ENCODE results near the gene PYGM. TPM values are rescaled to one million over a fixed set of nuclear protein-coding genes. Genes with fewer than 3 reads are reported as not detected.

Gene PYGM
- total and polyA plus RNA-seq, 2 experiments from 2014 or later, result 1.5 to 3.9 TPM

DNA sequence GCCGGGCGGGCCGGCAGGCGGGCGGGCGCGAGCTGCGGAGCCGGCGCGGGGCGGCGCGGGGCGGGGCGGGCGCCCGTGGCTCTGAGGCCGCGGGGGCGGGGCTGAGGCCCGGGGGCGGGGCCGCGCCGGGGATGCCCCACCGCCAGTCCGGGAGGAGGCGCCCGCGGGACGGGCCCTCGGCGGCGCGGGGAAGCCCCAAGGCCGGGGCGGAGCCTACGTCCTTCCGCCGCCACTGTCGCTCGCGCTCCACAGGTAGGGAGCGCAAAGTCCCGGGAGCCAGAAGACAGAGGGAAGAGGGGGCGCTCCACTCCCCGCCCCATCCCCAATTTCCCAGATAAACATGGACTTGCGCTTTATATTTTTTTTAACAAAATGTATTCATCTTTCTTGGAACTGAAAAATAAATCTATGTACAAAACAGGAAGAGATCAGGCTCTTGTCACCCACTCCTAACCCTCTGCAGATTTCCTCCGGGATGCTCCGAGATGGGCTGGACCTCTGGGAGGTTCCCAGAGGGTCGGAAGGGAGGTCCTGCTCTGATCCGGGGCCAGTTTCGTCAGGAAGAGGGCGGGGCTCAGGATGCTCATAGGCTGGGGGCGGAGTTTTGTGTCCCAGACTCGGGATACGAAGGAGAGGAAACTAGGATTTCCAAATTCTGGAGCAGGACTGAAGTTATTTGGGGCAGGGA, 43.5 kb upstream of the PYGM start, which contains the start of gene MAP4K2:
MAP4K2 (minus strand) TSS at position 57 of the 688 bp plus-strand sequence. CDS start 65 bp downstream, outside the sequence.
- peaks cover 10% of the 10 kb centered on the region for H3K27me3 Mint-ChIP-seq (ENCODE audit: insufficient read depth, low read depth, poor library complexity)
- Histone ChIP-seq H3K9me2 (ENCODE audit: insufficient read depth) (no peaks in the 10 kb centered on the region), H3K79me2 (replicated peaks; ENCODE audit: insufficient read depth) (no peaks in the 10 kb centered on the region), H3K27me3 (ENCODE audit: insufficient read depth) (no peaks in the 10 kb centered on the region), H3K4me2 (peak within 1 kb of the TSS; percentile 84), H3K4me1 (ENCODE audit: insufficient read depth) (peaks cover 4% of the 10 kb centered on the region; the same call in 1 of the 2 replicates), H3F3A (replicated peaks; ENCODE audit: low read depth) (peaks cover 8% of the 10 kb centered on the region; the same call in 1 of the 2 replicates), H3K27ac (ENCODE audit: low read depth) (peak within 1 kb of the TSS; percentile 93), H3K36me3 (ENCODE audit: insufficient read depth) (no peaks in the 10 kb centered on the region), H2AFZ (peak within 1 kb of the TSS; percentile 76), H4K20me1 (replicated peaks; ENCODE audit: insufficient read depth) (0 out of 2 replicates have a peak, but pooled peaks cover 6% of the 10 kb centered on the region), H3K4me3 (peak within 1 kb of the TSS; percentile 72)
- no peaks in the 10 kb centered on the region for H3K9me3 Mint-ChIP-seq
- H3K27ac Mint-ChIP-seq, result peak within 1 kb of the TSS; percentile 93
- ATAC-seq (peak; percentile 86), DNase-seq (ENCODE audit: low spot score) (peak; percentile 98)
- H3K36me3 Mint-ChIP-seq (ENCODE audit: low read depth), result peaks cover 21% of the 10 kb centered on the region
- TF ChIP-seq EZH2 (IDR thresholded peaks at IDR 0.05; ENCODE audit: low read depth, unreplicated experiment) (no peak), POLR2AphosphoS5 (IDR thresholded peaks at IDR 0.05; ENCODE audit: low read depth) (peak; percentile 69)
- TF ChIP-seq, protein P1, sequence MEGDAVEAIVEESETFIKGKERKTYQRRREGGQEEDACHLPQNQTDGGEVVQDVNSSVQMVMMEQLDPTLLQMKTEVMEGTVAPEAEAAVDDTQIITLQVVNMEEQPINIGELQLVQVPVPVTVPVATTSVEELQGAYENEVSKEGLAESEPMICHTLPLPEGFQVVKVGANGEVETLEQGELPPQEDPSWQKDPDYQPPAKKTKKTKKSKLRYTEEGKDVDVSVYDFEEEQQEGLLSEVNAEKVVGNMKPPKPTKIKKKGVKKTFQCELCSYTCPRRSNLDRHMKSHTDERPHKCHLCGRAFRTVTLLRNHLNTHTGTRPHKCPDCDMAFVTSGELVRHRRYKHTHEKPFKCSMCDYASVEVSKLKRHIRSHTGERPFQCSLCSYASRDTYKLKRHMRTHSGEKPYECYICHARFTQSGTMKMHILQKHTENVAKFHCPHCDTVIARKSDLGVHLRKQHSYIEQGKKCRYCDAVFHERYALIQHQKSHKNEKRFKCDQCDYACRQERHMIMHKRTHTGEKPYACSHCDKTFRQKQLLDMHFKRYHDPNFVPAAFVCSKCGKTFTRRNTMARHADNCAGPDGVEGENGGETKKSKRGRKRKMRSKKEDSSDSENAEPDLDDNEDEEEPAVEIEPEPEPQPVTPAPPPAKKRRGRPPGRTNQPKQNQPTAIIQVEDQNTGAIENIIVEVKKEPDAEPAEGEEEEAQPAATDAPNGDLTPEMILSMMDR (conservative IDR thresholded peaks at IDR 0.05; ENCODE audit: low read depth in 2 of 2), result peak; percentile 21 to 42; a peak in 2 of 4 replicates
- TF ChIP-seq, protein P2, sequence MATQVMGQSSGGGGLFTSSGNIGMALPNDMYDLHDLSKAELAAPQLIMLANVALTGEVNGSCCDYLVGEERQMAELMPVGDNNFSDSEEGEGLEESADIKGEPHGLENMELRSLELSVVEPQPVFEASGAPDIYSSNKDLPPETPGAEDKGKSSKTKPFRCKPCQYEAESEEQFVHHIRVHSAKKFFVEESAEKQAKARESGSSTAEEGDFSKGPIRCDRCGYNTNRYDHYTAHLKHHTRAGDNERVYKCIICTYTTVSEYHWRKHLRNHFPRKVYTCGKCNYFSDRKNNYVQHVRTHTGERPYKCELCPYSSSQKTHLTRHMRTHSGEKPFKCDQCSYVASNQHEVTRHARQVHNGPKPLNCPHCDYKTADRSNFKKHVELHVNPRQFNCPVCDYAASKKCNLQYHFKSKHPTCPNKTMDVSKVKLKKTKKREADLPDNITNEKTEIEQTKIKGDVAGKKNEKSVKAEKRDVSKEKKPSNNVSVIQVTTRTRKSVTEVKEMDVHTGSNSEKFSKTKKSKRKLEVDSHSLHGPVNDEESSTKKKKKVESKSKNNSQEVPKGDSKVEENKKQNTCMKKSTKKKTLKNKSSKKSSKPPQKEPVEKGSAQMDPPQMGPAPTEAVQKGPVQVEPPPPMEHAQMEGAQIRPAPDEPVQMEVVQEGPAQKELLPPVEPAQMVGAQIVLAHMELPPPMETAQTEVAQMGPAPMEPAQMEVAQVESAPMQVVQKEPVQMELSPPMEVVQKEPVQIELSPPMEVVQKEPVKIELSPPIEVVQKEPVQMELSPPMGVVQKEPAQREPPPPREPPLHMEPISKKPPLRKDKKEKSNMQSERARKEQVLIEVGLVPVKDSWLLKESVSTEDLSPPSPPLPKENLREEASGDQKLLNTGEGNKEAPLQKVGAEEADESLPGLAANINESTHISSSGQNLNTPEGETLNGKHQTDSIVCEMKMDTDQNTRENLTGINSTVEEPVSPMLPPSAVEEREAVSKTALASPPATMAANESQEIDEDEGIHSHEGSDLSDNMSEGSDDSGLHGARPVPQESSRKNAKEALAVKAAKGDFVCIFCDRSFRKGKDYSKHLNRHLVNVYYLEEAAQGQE (IDR thresholded peaks at IDR 0.05; ENCODE audit: unreplicated experiment), result no peak
- peaks cover 14% of the 10 kb centered on the region for H3K4me1 Mint-ChIP-seq
- peak within 1 kb of the TSS; percentile 78 for H3K4me3 Mint-ChIP-seq

DNA sequence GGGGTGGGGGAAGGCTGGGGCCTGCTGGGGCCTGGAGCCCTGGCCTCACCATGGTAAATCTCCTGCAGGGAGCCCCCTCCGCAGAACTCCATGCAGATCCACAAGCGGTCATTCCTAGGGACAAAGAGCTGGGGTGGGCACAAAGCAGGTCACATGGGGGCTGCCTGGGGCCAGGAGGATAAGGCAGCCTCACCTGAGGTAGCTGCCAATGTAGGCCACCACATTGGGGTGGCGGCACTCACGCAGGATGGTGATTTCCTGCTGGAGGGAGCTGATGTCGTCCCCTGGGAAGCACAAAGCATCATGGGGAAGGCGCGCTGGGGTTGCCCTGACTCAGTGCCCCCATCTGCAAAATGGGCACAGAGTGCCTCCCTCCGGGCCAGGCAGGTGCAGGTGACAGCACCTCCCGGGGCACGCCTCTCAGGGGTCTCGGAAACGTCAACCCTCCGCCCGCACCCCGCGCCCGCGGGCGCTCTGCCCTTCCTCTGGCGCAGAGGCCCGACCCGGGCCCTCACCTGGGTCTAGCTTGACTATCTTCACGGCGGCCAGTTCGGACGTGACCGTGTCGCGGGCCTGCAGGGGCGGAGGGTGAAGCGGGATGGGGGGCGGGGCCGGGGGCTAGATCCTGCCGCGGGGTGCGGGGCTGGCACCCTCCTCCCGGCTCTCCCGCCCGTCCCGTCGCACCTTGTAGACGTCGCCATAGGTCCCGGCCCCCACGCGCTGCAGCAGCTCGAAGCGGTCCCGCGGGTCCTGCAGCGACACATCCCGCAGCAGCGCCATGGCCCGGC, 42.8 kb upstream of the PYGM start:
- Mint-ChIP-seq H3K9me3 (no peaks in the 10 kb centered on the region), H3K27ac (no peak overlapping the region), H3K4me1 (peaks cover 14% of the 10 kb centered on the region), H3K4me3 (peak overlapping the region; percentile 69), H3K27me3 (ENCODE audit: insufficient read depth, low read depth, poor library complexity) (peaks cover 10% of the 10 kb centered on the region), H3K36me3 (ENCODE audit: low read depth) (peaks cover 17% of the 10 kb centered on the region)
- H3F3A ChIP-seq (replicated peaks; ENCODE audit: low read depth), result peaks cover 8% of the 10 kb centered on the region; the same call in 1 of the 2 replicates
- ATAC-seq (peak; percentile 5; the same call in 2 of the 3 replicates), DNase-seq (ENCODE audit: low spot score) (peak; percentile 17)
- H3K4me3 ChIP-seq, result peak overlapping the region; percentile 65
- no peaks in the 10 kb centered on the region for H3K79me2 ChIP-seq (replicated peaks; ENCODE audit: insufficient read depth)
- 0 out of 2 replicates have a peak, but pooled peaks have one; percentile 4 for TF ChIP-seq CREB1 (CRISPR knock-in tag; IDR thresholded peaks at IDR 0.05; ENCODE audit: low read depth)
- no peak for TF ChIP-seq NANOG (IDR thresholded peaks at IDR 0.05; ENCODE audit: borderline replicate concordance)
- peak overlapping the region; percentile 78 for H3K4me2 ChIP-seq
- H3K27ac ChIP-seq (ENCODE audit: low read depth), result no peak overlapping the region
- no peaks in the 10 kb centered on the region for H3K9me2 ChIP-seq (ENCODE audit: insufficient read depth)
- peak overlapping the region; percentile 76 for H2AFZ ChIP-seq
- no peaks in the 10 kb centered on the region for H3K36me3 ChIP-seq (ENCODE audit: insufficient read depth)
- peaks cover 4% of the 10 kb centered on the region; the same call in 1 of the 2 replicates for H3K4me1 ChIP-seq (ENCODE audit: insufficient read depth)
- H3K27me3 ChIP-seq (ENCODE audit: insufficient read depth), result no peaks in the 10 kb centered on the region
- 0 out of 2 replicates have a peak, but pooled peaks cover 3% of the 10 kb centered on the region for H4K20me1 ChIP-seq (replicated peaks; ENCODE audit: insufficient read depth)

All from GM23338 (cell line).